SK-N-SH (cell line): ENCODE results near the gene NCAN. TPM values are rescaled to one million over a fixed set of nuclear protein-coding genes. Genes with fewer than 3 reads are reported as not detected.

ENCODE experiments used
- CTCF ChIA-PET: fragments of 300-600, 350-600 bp; formaldehyde crosslinking; extraction: SDS; loops from one replicate; lab custom pipeline; 2021; lab: Yijun Ruan, JAX
- POLR2A ChIA-PET: fragments of 350-600 bp; sonication (Branson Sonifier 250); formaldehyde crosslinking; extraction: SDS; loops from one replicate; lab custom pipeline; 2020; ENCODE audit warnings: antibody characterized with exemption, inconsistent platforms; lab: Yijun Ruan, JAX
- DNase-seq: peaks from one replicate; pipeline ENCODE4 v3.0.0; 2012
- H2AFZ ChIP-seq: fragments of 200-600 bp; sonication (generic); 2 replicates; pipeline ENCODE4 v1.8.1; 2016; ENCODE audit warnings: antibody characterized with exemption, mild to moderate bottlenecking, low read depth
- H3F3A ChIP-seq: fragments of 200-600 bp; sonication (generic); replicated peaks from 2 replicates; pipeline ENCODE3; 2016; ENCODE audit warnings: antibody characterized with exemption, mild to moderate bottlenecking; ENCODE audit not compliant: insufficient read depth
- H3K27ac ChIP-seq, 2 experiments: fragments of 200-500 bp in 1 of 2; fragments of 200-600 bp in 1 of 2; sonication (Bioruptor generic) in 1 of 2; sonication (generic), shearing (Covaris generic) in 1 of 2; 2 replicates each; pipeline versions ENCODE4 v1.5.1 to v1.6.1; 2014 to 2016; ENCODE audit warnings: low read depth in 2 of 2, inconsistent platforms in 1 of 2, low read length in 1 of 2, mild to moderate bottlenecking in 1 of 2, mixed read lengths in 1 of 2
- H3K27me3 ChIP-seq: fragments of 200-600 bp; sonication (generic), shearing (Covaris generic); 2 replicates; pipeline ENCODE4 v1.6.1; 2016; ENCODE audit warnings: mixed run types; ENCODE audit not compliant: insufficient read depth
- H3K36me3 ChIP-seq, 2 experiments: fragments of 200-500 bp in 1 of 2; fragments of 200-600 bp in 1 of 2; sonication (Bioruptor generic) in 1 of 2; sonication (generic) in 1 of 2; replicated peaks in 1 of 2; 2 replicates each; pipeline versions ENCODE3 to v1.5.1; 2014 to 2016; ENCODE audit warnings: low read length in 1 of 2, mild to moderate bottlenecking in 1 of 2; ENCODE audit not compliant: insufficient read depth in 2 of 2, control insufficient read depth in 1 of 2
- H3K4me1 ChIP-seq, 2 experiments: fragments of 200-500 bp in 1 of 2; fragments of 200-600 bp in 1 of 2; sonication (Bioruptor generic) in 1 of 2; sonication (generic), shearing (Covaris generic) in 1 of 2; 2 replicates each; pipeline versions ENCODE4 v1.5.1 to v1.6.1; 2014 to 2016; ENCODE audit warnings: low read depth in 1 of 2, low read length in 1 of 2, mixed run types in 1 of 2; ENCODE audit not compliant: insufficient read depth in 2 of 2, control insufficient read depth in 1 of 2
- H3K4me2 ChIP-seq: fragments of 200-600 bp; sonication (generic), shearing (Covaris generic); 2 replicates; pipeline ENCODE4 v1.6.1; 2017; ENCODE audit warnings: mixed run types
- H3K4me3 ChIP-seq, 2 experiments: fragments of 200-500 bp in 1 of 2; fragments of 200-600 bp in 1 of 2; sonication (Bioruptor generic) in 1 of 2; sonication (generic), shearing (Covaris generic) in 1 of 2; 2 replicates each; pipeline versions ENCODE4 v1.5.1 to v1.8.1; 2014 to 2016; ENCODE audit warnings: low read depth in 2 of 2, inconsistent platforms in 1 of 2, low read length in 1 of 2, mild to moderate bottlenecking in 1 of 2, mixed read lengths in 1 of 2, moderate library complexity in 1 of 2
- H3K79me2 ChIP-seq: fragments of 200-600 bp; sonication (generic); 2 replicates; pipeline ENCODE4 v1.8.1; 2017; ENCODE audit warnings: mild to moderate bottlenecking; ENCODE audit not compliant: insufficient read depth
- H3K9ac ChIP-seq: fragments of 200-600 bp; sonication (generic); 2 replicates; pipeline ENCODE4 v1.6.1; 2017; ENCODE audit warnings: mixed run types
- H3K9me2 ChIP-seq: fragments of 200-600 bp; sonication (generic); 2 replicates; pipeline ENCODE4 v1.6.1; 2017; ENCODE audit warnings: mixed run types
- H3K9me3 ChIP-seq: fragments of 200-600 bp; sonication (generic); 2 replicates; pipeline ENCODE4 v1.6.1; 2017; ENCODE audit warnings: mixed run types, mild to moderate bottlenecking, moderate library complexity
- H4K20me1 ChIP-seq: fragments of 200-600 bp; sonication (generic); 2 replicates; pipeline ENCODE4 v1.6.1; 2017; ENCODE audit warnings: mild to moderate bottlenecking, mixed run types; ENCODE audit not compliant: insufficient read depth
- CHD2 ChIP-seq: fragments of 150-350 bp; IDR thresholded peaks from 2 replicates; pipeline ENCODE4 v1.6.1; 2018; ENCODE audit warnings: low read length; ENCODE audit not compliant: partially characterized antibody
- ELF1 ChIP-seq: IDR thresholded peaks from 2 replicates; pipeline ENCODE4 v1.4.0; 2012
- EZH2phosphoT487 ChIP-seq: fragments of 200-600 bp; sonication (generic); IDR thresholded peaks from 2 replicates; pipeline ENCODE4 v1.6.1; 2017; ENCODE audit warnings: low read depth, mixed run types, mild to moderate bottlenecking, antibody characterized with exemption, moderate library complexity, borderline replicate concordance
- FOSL2 ChIP-seq: IDR thresholded peaks from 2 replicates; pipeline ENCODE4 v1.4.0; 2012; ENCODE audit warnings: low read depth, mild to moderate bottlenecking, moderate library complexity, borderline replicate concordance
- FOXJ3 ChIP-seq: sonication (generic); formaldehyde crosslinking; IDR thresholded peaks from 2 replicates; pipeline ENCODE4 v1.5.1; 2020; ENCODE audit warnings: mild to moderate bottlenecking, missing genetic modification reagents
- GABPA ChIP-seq: IDR thresholded peaks from 2 replicates; pipeline ENCODE4 v1.4.0; 2012; ENCODE audit warnings: low read depth, mild to moderate bottlenecking
- JUND ChIP-seq: IDR thresholded peaks from 2 replicates; pipeline ENCODE4 v1.4.0; 2012
- MEF2A ChIP-seq: IDR thresholded peaks from 2 replicates; pipeline ENCODE4 v1.4.0; 2012; ENCODE audit warnings: low read depth, borderline replicate concordance
- NRF1 ChIP-seq: IDR thresholded peaks from 2 replicates; pipeline ENCODE4 v1.6.1; 2012; ENCODE audit warnings: low read depth, mild to moderate bottlenecking, low read length
- RAD21 ChIP-seq: IDR thresholded peaks from 2 replicates; pipeline ENCODE4 v1.6.1; 2012; ENCODE audit warnings: mild to moderate bottlenecking, low read length
- RCOR1 ChIP-seq: fragments of 150-350 bp; IDR thresholded peaks from 2 replicates; pipeline ENCODE4 v1.6.1; 2017; ENCODE audit warnings: antibody characterized with exemption, low read length
- RFX5 ChIP-seq: IDR thresholded peaks from 2 replicates; pipeline ENCODE4 v1.6.1; 2012; ENCODE audit warnings: mild to moderate bottlenecking, improper control_type of control experiment, low read length
- RXRA ChIP-seq: IDR thresholded peaks from 2 replicates; pipeline ENCODE4 v1.4.0; 2012; ENCODE audit warnings: low read depth, mild to moderate bottlenecking, borderline replicate concordance
- SIN3A ChIP-seq: IDR thresholded peaks from 2 replicates; pipeline ENCODE4 v1.6.1; 2012; ENCODE audit warnings: low read depth, mild to moderate bottlenecking, low read length, moderate library complexity, borderline replicate concordance
- YY1 ChIP-seq: IDR thresholded peaks from 2 replicates; pipeline ENCODE4 v1.4.0; 2012; ENCODE audit warnings: low read depth, mild to moderate bottlenecking
- WGBS: methylation state at CpG from one replicate; pipeline ENCODE4 v1.1.6; 2017; ENCODE audit warnings: low lambda C conversion rate; 5-methylcytosine and 5-hydroxymethylcytosine counted together
- polyA plus RNA-seq, 3 experiments: library from polyadenylated mRNA; depleted of rRNA; stranded (reverse); fragments of >200 nt; gene quantifications; 2 replicates each; pipeline ENCODE4 v1.2.3, GENCODE V29; 2012
- TF ChIP-seq, protein P1 (sequence below): IDR thresholded peaks from 2 replicates; pipeline ENCODE4 v1.4.0; 2012; ENCODE audit warnings: low read depth, borderline replicate concordance
- TF ChIP-seq, protein P2 (sequence below): IDR thresholded peaks from 2 replicates; pipeline ENCODE4; 2012
- TF ChIP-seq, protein P3 (sequence below): IDR thresholded peaks from 2 replicates; pipeline ENCODE4 v1.4.0; 2012; ENCODE audit warnings: low read depth
- TF ChIP-seq, protein P4 (sequence below): fragments of 150-350 bp; IDR thresholded peaks from 2 replicates; pipeline ENCODE4 v1.6.1; 2016; ENCODE audit warnings: mild to moderate bottlenecking, low read depth, low read length
- TF ChIP-seq, protein P5 (sequence below): IDR thresholded peaks from 2 replicates; pipeline ENCODE4 v1.4.0; 2012; ENCODE audit warnings: low read depth, borderline replicate concordance

NCAN gene
- polyA plus RNA-seq, 1 of the 3 experiments (the other 2 are of a cell fraction): 0.03 TPM

DNA sequence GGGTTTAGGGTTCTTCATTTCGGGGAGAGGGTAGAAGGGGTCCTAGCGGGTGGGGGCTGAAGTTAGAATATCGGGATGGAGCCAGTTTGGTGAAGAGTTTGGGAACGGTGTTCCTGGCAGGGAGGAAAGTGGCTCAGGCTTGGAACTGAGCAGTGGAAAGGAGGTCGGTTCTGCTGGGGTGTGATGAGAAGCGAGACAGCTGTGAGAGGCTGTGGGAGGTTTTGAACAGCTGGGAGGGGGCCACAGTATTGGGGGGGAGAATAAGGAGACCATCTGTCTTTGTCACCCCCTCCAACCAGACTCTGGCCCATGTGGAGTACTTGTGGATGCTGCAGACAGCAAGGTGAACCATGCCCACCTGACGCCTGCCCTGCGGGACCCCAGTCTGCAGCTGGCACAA is 62.4 kb downstream of the NCAN start:
- peaks cover 0 to 36% of the 10 kb centered on the region in 2 experiments for H3K36me3 ChIP-seq
- H3K79me2 ChIP-seq: no peaks in the 10 kb centered on the region
- H3K27me3 ChIP-seq: no peaks in the 10 kb centered on the region
- POLR2A ChIA-PET: interaction anchor here (1.0 kb wide), 1 partner anchor 81 kb away, joined by 3 read pairs; no protein-coding TSS in a partner anchor
- H2AFZ ChIP-seq: no peak overlapping the region
- H3K9me2 ChIP-seq: no peaks in the 10 kb centered on the region
- CTCF ChIA-PET: interaction anchor here (1.5 kb wide), 1 partner anchor 9 kb away, joined by 3 read pairs; no protein-coding TSS in a partner anchor
- no peaks in the 10 kb centered on the region for H4K20me1 ChIP-seq
- no peak overlapping the region for H3K9ac ChIP-seq
- peak; percentile 19 for DNase-seq
- H3F3A ChIP-seq: peaks cover 3% of the 10 kb centered on the region
- H3K4me1 ChIP-seq: peaks cover 0 to 17% of the 10 kb centered on the region in 2 experiments; a peak in 1 of 4 replicates
- 97% methylated on average over 8 of the region's 8 CpGs for WGBS
- no peaks in the 10 kb centered on the region for H3K9me3 ChIP-seq
- no peak overlapping the region for H3K4me3 ChIP-seq
- H3K27ac ChIP-seq: no peak overlapping the region
- no peak overlapping the region for H3K4me2 ChIP-seq
- TF ChIP-seq, protein P1, sequence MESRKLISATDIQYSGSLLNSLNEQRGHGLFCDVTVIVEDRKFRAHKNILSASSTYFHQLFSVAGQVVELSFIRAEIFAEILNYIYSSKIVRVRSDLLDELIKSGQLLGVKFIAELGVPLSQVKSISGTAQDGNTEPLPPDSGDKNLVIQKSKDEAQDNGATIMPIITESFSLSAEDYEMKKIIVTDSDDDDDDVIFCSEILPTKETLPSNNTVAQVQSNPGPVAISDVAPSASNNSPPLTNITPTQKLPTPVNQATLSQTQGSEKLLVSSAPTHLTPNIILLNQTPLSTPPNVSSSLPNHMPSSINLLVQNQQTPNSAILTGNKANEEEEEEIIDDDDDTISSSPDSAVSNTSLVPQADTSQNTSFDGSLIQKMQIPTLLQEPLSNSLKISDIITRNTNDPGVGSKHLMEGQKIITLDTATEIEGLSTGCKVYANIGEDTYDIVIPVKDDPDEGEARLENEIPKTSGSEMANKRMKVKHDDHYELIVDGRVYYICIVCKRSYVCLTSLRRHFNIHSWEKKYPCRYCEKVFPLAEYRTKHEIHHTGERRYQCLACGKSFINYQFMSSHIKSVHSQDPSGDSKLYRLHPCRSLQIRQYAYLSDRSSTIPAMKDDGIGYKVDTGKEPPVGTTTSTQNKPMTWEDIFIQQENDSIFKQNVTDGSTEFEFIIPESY: no peak
- TF ChIP-seq, protein P2, sequence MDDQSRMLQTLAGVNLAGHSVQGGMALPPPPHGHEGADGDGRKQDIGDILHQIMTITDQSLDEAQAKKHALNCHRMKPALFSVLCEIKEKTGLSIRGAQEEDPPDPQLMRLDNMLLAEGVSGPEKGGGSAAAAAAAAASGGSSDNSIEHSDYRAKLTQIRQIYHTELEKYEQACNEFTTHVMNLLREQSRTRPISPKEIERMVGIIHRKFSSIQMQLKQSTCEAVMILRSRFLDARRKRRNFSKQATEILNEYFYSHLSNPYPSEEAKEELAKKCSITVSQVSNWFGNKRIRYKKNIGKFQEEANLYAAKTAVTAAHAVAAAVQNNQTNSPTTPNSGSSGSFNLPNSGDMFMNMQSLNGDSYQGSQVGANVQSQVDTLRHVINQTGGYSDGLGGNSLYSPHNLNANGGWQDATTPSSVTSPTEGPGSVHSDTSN: no peak
- TF ChIP-seq EZH2phosphoT487 (no peak), GABPA (no peak), MEF2A (no peak), RCOR1 (no peak), RXRA (no peak), RAD21 (no peak), YY1 (no peak), SIN3A (no peak), FOXJ3 (CRISPR knock-in tag) (no peak), FOSL2 (no peak), CHD2 (no peak), NRF1 (no peak), JUND (no peak), RFX5 (no peak), ELF1 (no peak)
- TF ChIP-seq, protein P3, sequence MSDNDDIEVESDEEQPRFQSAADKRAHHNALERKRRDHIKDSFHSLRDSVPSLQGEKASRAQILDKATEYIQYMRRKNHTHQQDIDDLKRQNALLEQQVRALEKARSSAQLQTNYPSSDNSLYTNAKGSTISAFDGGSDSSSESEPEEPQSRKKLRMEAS: no peak
- TF ChIP-seq, protein P4, sequence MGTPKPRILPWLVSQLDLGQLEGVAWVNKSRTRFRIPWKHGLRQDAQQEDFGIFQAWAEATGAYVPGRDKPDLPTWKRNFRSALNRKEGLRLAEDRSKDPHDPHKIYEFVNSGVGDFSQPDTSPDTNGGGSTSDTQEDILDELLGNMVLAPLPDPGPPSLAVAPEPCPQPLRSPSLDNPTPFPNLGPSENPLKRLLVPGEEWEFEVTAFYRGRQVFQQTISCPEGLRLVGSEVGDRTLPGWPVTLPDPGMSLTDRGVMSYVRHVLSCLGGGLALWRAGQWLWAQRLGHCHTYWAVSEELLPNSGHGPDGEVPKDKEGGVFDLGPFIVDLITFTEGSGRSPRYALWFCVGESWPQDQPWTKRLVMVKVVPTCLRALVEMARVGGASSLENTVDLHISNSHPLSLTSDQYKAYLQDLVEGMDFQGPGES: no peak
- TF ChIP-seq, protein P5, sequence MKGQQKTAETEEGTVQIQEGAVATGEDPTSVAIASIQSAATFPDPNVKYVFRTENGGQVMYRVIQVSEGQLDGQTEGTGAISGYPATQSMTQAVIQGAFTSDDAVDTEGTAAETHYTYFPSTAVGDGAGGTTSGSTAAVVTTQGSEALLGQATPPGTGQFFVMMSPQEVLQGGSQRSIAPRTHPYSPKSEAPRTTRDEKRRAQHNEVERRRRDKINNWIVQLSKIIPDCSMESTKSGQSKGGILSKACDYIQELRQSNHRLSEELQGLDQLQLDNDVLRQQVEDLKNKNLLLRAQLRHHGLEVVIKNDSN: no peak
